HepG2 (cell line): ENCODE results near the gene GPSM1. TPM values are rescaled to one million over a fixed set of nuclear protein-coding genes. Genes with fewer than 3 reads are reported as not detected.
A peak's percentile ranks its signal among the peaks of the same experiment; 100 is the strongest.

Source experiments
- ATF3 ChIP-seq: sonication (generic); formaldehyde crosslinking; IDR thresholded peaks from 2 replicates; pipeline ENCODE4 v1.4.0; 2020; ENCODE audit warnings: missing genetic modification reagents
- DNMT1 ChIP-seq: sonication (generic); formaldehyde crosslinking; IDR thresholded peaks from 2 replicates; pipeline ENCODE4 v1.5.1; 2020; ENCODE audit warnings: mild to moderate bottlenecking, missing genetic modification reagents
- GATAD2A ChIP-seq: IDR thresholded peaks from 2 replicates; pipeline ENCODE4 v1.6.1; 2016
- GMEB2 ChIP-seq: IDR thresholded peaks from 2 replicates; pipeline ENCODE4 v1.6.1; 2016; ENCODE audit warnings: missing biosample characterization, missing genetic modification reagents, low read depth
- JDP2 ChIP-seq: sonication (generic); formaldehyde crosslinking; IDR thresholded peaks from 2 replicates; pipeline ENCODE4 v1.8.1; 2022; ENCODE audit warnings: missing genetic modification reagents, borderline replicate concordance
- KAT8 ChIP-seq: IDR thresholded peaks from 2 replicates; pipeline ENCODE4 v1.6.1; 2016; ENCODE audit warnings: missing genetic modification reagents, missing compliant biosample characterization
- KDM4B ChIP-seq: sonication (generic); formaldehyde crosslinking; IDR thresholded peaks from 2 replicates; pipeline ENCODE4 v1.4.0; 2020; ENCODE audit warnings: missing genetic modification reagents
- NFE2 ChIP-seq: sonication (generic); formaldehyde crosslinking; IDR thresholded peaks from 2 replicates; pipeline ENCODE4 v1.4.0; 2020; ENCODE audit warnings: missing genetic modification reagents
- NKX3-1 ChIP-seq: sonication (generic); formaldehyde crosslinking; IDR thresholded peaks from 2 replicates; pipeline ENCODE4 v1.5.0; 2020; ENCODE audit warnings: missing genetic modification reagents
- RARG ChIP-seq: sonication (generic); formaldehyde crosslinking; IDR thresholded peaks from 2 replicates; pipeline ENCODE4 v1.4.0; 2020; ENCODE audit warnings: low read depth, mild to moderate bottlenecking, missing genetic modification reagents
- SMC3 ChIP-seq: IDR thresholded peaks from 2 replicates; pipeline ENCODE4 v1.6.1; 2011; ENCODE audit warnings: low read length, improper control_type of control experiment
- TRIM24 ChIP-seq: sonication (generic); formaldehyde crosslinking; IDR thresholded peaks from 2 replicates; pipeline ENCODE4 v1.8.0; 2022; ENCODE audit warnings: mild to moderate bottlenecking, missing genetic modification reagents
- ZBTB1 ChIP-seq: sonication (generic); formaldehyde crosslinking; IDR thresholded peaks from 2 replicates; pipeline ENCODE4 v1.4.0; 2020; ENCODE audit warnings: missing genetic modification reagents, borderline replicate concordance
- ZFP37 ChIP-seq: sonication (generic); formaldehyde crosslinking; IDR thresholded peaks from 2 replicates; pipeline ENCODE4 v1.4.0; 2020; ENCODE audit warnings: missing genetic modification reagents, borderline replicate concordance
- ZKSCAN1 ChIP-seq: fragments of 150-350 bp; IDR thresholded peaks from 2 replicates; pipeline ENCODE4 v1.6.1; 2014; ENCODE audit warnings: low read length
- ZNF207 ChIP-seq: fragments of 450-650 bp; IDR thresholded peaks from 2 replicates; pipeline ENCODE4 v1.6.1; 2016; ENCODE audit warnings: antibody characterized with exemption, borderline replicate concordance
- ZNF317 ChIP-seq: sonication (generic); formaldehyde crosslinking; IDR thresholded peaks from 2 replicates; pipeline ENCODE4 v1.5.0; 2020; ENCODE audit warnings: mild to moderate bottlenecking, missing genetic modification reagents
- ZNF318 ChIP-seq: sonication (generic); formaldehyde crosslinking; IDR thresholded peaks from 2 replicates; pipeline ENCODE4 v1.4.0; 2020; ENCODE audit warnings: mild to moderate bottlenecking, missing genetic modification reagents
- ZNF501 ChIP-seq: sonication (generic); formaldehyde crosslinking; IDR thresholded peaks from 2 replicates; pipeline ENCODE4 v1.5.1; 2020; ENCODE audit warnings: mild to moderate bottlenecking, moderate library complexity, missing genetic modification reagents
- polyA plus RNA-seq, 8 experiments: library from polyadenylated mRNA; depleted of rRNA in 3 of 8; stranded (reverse) in 7 of 8; unstranded in 1 of 8; fragments of >200 nt; fragmentation: Illumina TruSeq in 4 of 8; extraction: Trizol in 4 of 8; gene quantifications; 2 replicates each; pipeline versions ENCODE4 v1.2.1 to v1.2.3, GENCODE V29; 2011 to 2016; ENCODE audit warnings: low read depth in 4 of 8, missing spikeins in 1 of 8, mixed read lengths in 1 of 8; ENCODE audit not compliant: insufficient read depth in 1 of 8
- total RNA-seq, 5 experiments: library from RNA; depleted of rRNA; stranded (reverse); fragments of >200 nt; fragmentation: Illumina TruSeq; extraction: Trizol; gene quantifications; 2 replicates each; pipeline ENCODE4 v1.2.3, GENCODE V29; 2016; ENCODE audit warnings: low read depth in 1 of 5
- TF ChIP-seq, protein P1 (sequence below): sonication (generic); formaldehyde crosslinking; conservative IDR thresholded peaks from 2 replicates; pipeline ENCODE4 v1.8.1; 2023; ENCODE audit warnings: missing genetic modification reagents

The GPSM1 gene
- total and polyA plus RNA-seq, 2 of the 13 experiments (the other 11 are each of a cell fraction or from before 2014, with no cell fraction given), result 1.0 to 2.4 TPM

DNA sequence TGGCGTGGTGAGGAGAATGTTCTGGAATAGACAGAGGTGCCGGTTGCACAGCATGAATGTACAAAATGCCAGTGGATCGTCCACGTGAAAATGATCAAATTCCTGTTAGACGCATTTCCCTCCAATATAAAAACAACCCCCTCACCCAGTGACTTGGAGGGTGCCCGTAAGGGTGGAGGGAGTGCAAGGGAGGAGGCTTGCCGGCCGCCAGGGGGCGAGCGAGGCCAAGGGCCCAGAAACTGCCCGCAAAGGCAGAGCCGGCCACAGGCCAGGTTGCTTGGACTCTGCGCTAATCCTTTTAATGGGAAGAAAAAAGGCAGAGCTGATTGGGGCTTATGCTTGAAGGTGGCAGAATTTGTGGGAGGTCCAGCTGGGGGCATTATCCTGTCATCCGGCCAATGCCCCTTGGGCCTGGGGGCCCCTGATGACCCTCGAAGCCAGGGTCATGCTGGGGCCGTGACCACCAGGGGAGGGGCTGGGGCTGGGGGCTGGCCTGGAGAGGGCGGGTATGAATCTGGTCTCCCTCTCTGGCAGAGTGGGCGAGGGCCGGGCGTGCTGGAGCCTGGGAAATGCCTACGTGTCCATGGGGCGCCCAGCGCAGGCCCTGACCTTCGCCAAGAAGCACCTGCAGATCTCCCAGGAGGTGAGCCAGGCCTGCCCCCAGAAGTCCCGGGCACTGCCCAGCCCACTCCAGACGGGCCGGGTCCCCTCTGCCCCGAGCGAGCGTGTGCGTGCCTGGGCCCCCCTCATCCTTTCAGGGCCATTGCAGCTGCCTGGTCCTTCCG lies 12.0 kb downstream of the GPSM1 start (continued):
- TF ChIP-seq ZNF318 (CRISPR knock-in tag) (no peak), DNMT1 (CRISPR knock-in tag) (no peak), NKX3-1 (CRISPR knock-in tag) (no peak), ZNF207 (no peak), ZFP37 (CRISPR knock-in tag) (no peak), SMC3 (peak; percentile 55; the same call in 1 of the 2 replicates), ZKSCAN1 (no peak), TRIM24 (CRISPR knock-in tag) (no peak), RARG (CRISPR knock-in tag) (no peak), NFE2 (no peak), ZNF501 (no peak), ZBTB1 (CRISPR knock-in tag) (no peak), ZNF317 (no peak), GATAD2A (CRISPR knock-in tag) (0 out of 2 replicates have a peak, but pooled peaks have one; percentile 41), ATF3 (CRISPR knock-in tag) (no peak), KAT8 (CRISPR knock-in tag) (0 out of 2 replicates have a peak, but pooled peaks have one; percentile 27), GMEB2 (CRISPR knock-in tag) (no peak), KDM4B (no peak), JDP2 (no peak)
- TF ChIP-seq, protein P1, sequence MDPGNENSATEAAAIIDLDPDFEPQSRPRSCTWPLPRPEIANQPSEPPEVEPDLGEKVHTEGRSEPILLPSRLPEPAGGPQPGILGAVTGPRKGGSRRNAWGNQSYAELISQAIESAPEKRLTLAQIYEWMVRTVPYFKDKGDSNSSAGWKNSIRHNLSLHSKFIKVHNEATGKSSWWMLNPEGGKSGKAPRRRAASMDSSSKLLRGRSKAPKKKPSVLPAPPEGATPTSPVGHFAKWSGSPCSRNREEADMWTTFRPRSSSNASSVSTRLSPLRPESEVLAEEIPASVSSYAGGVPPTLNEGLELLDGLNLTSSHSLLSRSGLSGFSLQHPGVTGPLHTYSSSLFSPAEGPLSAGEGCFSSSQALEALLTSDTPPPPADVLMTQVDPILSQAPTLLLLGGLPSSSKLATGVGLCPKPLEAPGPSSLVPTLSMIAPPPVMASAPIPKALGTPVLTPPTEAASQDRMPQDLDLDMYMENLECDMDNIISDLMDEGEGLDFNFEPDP (CRISPR knock-in tag), result no peak
